SK-N-SH (cell line): ENCODE data around the gene ABHD16A. TPM values are rescaled to one million over a fixed set of nuclear protein-coding genes. Genes with fewer than 3 reads are reported as not detected.

Experiments used
- CTCF ChIA-PET: fragments of 300-600, 350-600 bp; formaldehyde crosslinking; extraction: SDS; loops from one replicate; lab custom pipeline; 2021; lab: Yijun Ruan, JAX
- POLR2A ChIA-PET: fragments of 350-600 bp; sonication (Branson Sonifier 250); formaldehyde crosslinking; extraction: SDS; loops from one replicate; lab custom pipeline; 2020; ENCODE audit warnings: antibody characterized with exemption, inconsistent platforms; lab: Yijun Ruan, JAX
- DNase-seq: peaks from one replicate; pipeline ENCODE4 v3.0.0; 2012
- H2AFZ ChIP-seq: fragments of 200-600 bp; sonication (generic); 2 replicates; pipeline ENCODE4 v1.8.1; 2016; ENCODE audit warnings: antibody characterized with exemption, mild to moderate bottlenecking, low read depth
- H3F3A ChIP-seq: fragments of 200-600 bp; sonication (generic); replicated peaks from 2 replicates; pipeline ENCODE3; 2016; ENCODE audit warnings: antibody characterized with exemption, mild to moderate bottlenecking; ENCODE audit not compliant: insufficient read depth
- H3K27ac ChIP-seq, 2 experiments: fragments of 200-500 bp in 1 of 2; fragments of 200-600 bp in 1 of 2; sonication (Bioruptor generic) in 1 of 2; sonication (generic), shearing (Covaris generic) in 1 of 2; 2 replicates each; pipeline versions ENCODE4 v1.5.1 to v1.6.1; 2014 to 2016; ENCODE audit warnings: low read depth in 2 of 2, inconsistent platforms in 1 of 2, low read length in 1 of 2, mild to moderate bottlenecking in 1 of 2, mixed read lengths in 1 of 2
- H3K27me3 ChIP-seq: fragments of 200-600 bp; sonication (generic), shearing (Covaris generic); 2 replicates; pipeline ENCODE4 v1.6.1; 2016; ENCODE audit warnings: mixed run types; ENCODE audit not compliant: insufficient read depth
- H3K36me3 ChIP-seq, 2 experiments: fragments of 200-500 bp in 1 of 2; fragments of 200-600 bp in 1 of 2; sonication (Bioruptor generic) in 1 of 2; sonication (generic) in 1 of 2; replicated peaks in 1 of 2; 2 replicates each; pipeline versions ENCODE3 to v1.5.1; 2014 to 2016; ENCODE audit warnings: low read length in 1 of 2, mild to moderate bottlenecking in 1 of 2; ENCODE audit not compliant: insufficient read depth in 2 of 2, control insufficient read depth in 1 of 2
- H3K4me1 ChIP-seq, 2 experiments: fragments of 200-500 bp in 1 of 2; fragments of 200-600 bp in 1 of 2; sonication (Bioruptor generic) in 1 of 2; sonication (generic), shearing (Covaris generic) in 1 of 2; 2 replicates each; pipeline versions ENCODE4 v1.5.1 to v1.6.1; 2014 to 2016; ENCODE audit warnings: low read depth in 1 of 2, low read length in 1 of 2, mixed run types in 1 of 2; ENCODE audit not compliant: insufficient read depth in 2 of 2, control insufficient read depth in 1 of 2
- H3K4me2 ChIP-seq: fragments of 200-600 bp; sonication (generic), shearing (Covaris generic); 2 replicates; pipeline ENCODE4 v1.6.1; 2017; ENCODE audit warnings: mixed run types
- H3K4me3 ChIP-seq, 2 experiments: fragments of 200-500 bp in 1 of 2; fragments of 200-600 bp in 1 of 2; sonication (Bioruptor generic) in 1 of 2; sonication (generic), shearing (Covaris generic) in 1 of 2; 2 replicates each; pipeline versions ENCODE4 v1.5.1 to v1.8.1; 2014 to 2016; ENCODE audit warnings: low read depth in 2 of 2, inconsistent platforms in 1 of 2, low read length in 1 of 2, mild to moderate bottlenecking in 1 of 2, mixed read lengths in 1 of 2, moderate library complexity in 1 of 2
- H3K79me2 ChIP-seq: fragments of 200-600 bp; sonication (generic); 2 replicates; pipeline ENCODE4 v1.8.1; 2017; ENCODE audit warnings: mild to moderate bottlenecking; ENCODE audit not compliant: insufficient read depth
- H3K9ac ChIP-seq: fragments of 200-600 bp; sonication (generic); 2 replicates; pipeline ENCODE4 v1.6.1; 2017; ENCODE audit warnings: mixed run types
- H3K9me2 ChIP-seq: fragments of 200-600 bp; sonication (generic); 2 replicates; pipeline ENCODE4 v1.6.1; 2017; ENCODE audit warnings: mixed run types
- H3K9me3 ChIP-seq: fragments of 200-600 bp; sonication (generic); 2 replicates; pipeline ENCODE4 v1.6.1; 2017; ENCODE audit warnings: mixed run types, mild to moderate bottlenecking, moderate library complexity
- H4K20me1 ChIP-seq: fragments of 200-600 bp; sonication (generic); 2 replicates; pipeline ENCODE4 v1.6.1; 2017; ENCODE audit warnings: mild to moderate bottlenecking, mixed run types; ENCODE audit not compliant: insufficient read depth
- CHD2 ChIP-seq: fragments of 150-350 bp; IDR thresholded peaks from 2 replicates; pipeline ENCODE4 v1.6.1; 2018; ENCODE audit warnings: low read length; ENCODE audit not compliant: partially characterized antibody
- ELF1 ChIP-seq: IDR thresholded peaks from 2 replicates; pipeline ENCODE4 v1.4.0; 2012
- EP300 ChIP-seq, 2 experiments: IDR thresholded peaks; 2 replicates each; pipeline versions ENCODE4 v1.4.0 to v1.6.1; 2012; ENCODE audit warnings: borderline replicate concordance in 1 of 2, low read depth in 1 of 2, low read length in 1 of 2
- IRF3 ChIP-seq: fragments of 150-350 bp; IDR thresholded peaks from 2 replicates; pipeline ENCODE4 v1.6.1; 2016; ENCODE audit warnings: mild to moderate bottlenecking, low read depth, low read length
- MXI1 ChIP-seq: IDR thresholded peaks from 2 replicates; pipeline ENCODE4 v1.6.1; 2012; ENCODE audit warnings: mild to moderate bottlenecking, low read depth, low read length, improper control_type of control experiment
- POLR2AphosphoS5 ChIP-seq: IDR thresholded peaks from 2 replicates; pipeline ENCODE4 v1.6.1; 2012; ENCODE audit warnings: low read depth, low read length
- REST ChIP-seq: IDR thresholded peaks from 2 replicates; pipeline ENCODE4 v1.6.1; 2012; ENCODE audit warnings: mild to moderate bottlenecking, low read depth, low read length, moderate library complexity
- RFX5 ChIP-seq: IDR thresholded peaks from 2 replicates; pipeline ENCODE4 v1.6.1; 2012; ENCODE audit warnings: mild to moderate bottlenecking, improper control_type of control experiment, low read length
- RXRA ChIP-seq: IDR thresholded peaks from 2 replicates; pipeline ENCODE4 v1.4.0; 2012; ENCODE audit warnings: low read depth, mild to moderate bottlenecking, borderline replicate concordance
- SIN3A ChIP-seq: IDR thresholded peaks from 2 replicates; pipeline ENCODE4 v1.6.1; 2012; ENCODE audit warnings: low read depth, mild to moderate bottlenecking, low read length, moderate library complexity, borderline replicate concordance
- SMC3 ChIP-seq: IDR thresholded peaks from 2 replicates; pipeline ENCODE4 v1.6.1; 2012; ENCODE audit warnings: low read depth, low read length, improper control_type of control experiment
- TAF1 ChIP-seq: IDR thresholded peaks from 2 replicates; pipeline ENCODE4 v1.6.1; 2012; ENCODE audit warnings: low read depth, mild to moderate bottlenecking, low read length, moderate library complexity, borderline replicate concordance
- WGBS: methylation state at CpG from one replicate; pipeline ENCODE4 v1.1.6; 2017; ENCODE audit warnings: low lambda C conversion rate; 5-methylcytosine and 5-hydroxymethylcytosine counted together
- polyA plus RNA-seq, 3 experiments: library from polyadenylated mRNA; depleted of rRNA; stranded (reverse); fragments of >200 nt; gene quantifications; 2 replicates each; pipeline ENCODE4 v1.2.3, GENCODE V29; 2012
- TF ChIP-seq, protein P1 (sequence below): fragments of 200-600 bp; sonication (generic); IDR thresholded peaks from 2 replicates; pipeline ENCODE4 v1.6.1; 2017; ENCODE audit warnings: antibody characterized with exemption, mild to moderate bottlenecking, moderate library complexity

ABHD16A gene
- polyA plus RNA-seq, 1 of the 3 experiments (the other 2 are of a cell fraction): 49.3 TPM

- H3K79me2 ChIP-seq: no peaks in the 10 kb centered on the region
- H3F3A ChIP-seq: peaks cover 3% of the 10 kb centered on the region
- no peaks in the 10 kb centered on the region for H4K20me1 ChIP-seq
- 73% methylated on average over 4 of the region's 4 CpGs for WGBS
- H3K4me3 ChIP-seq: no peak overlapping the region
- TF ChIP-seq TAF1 (no peak), EP300 (IDR thresholded peaks at IDR 0.05; ENCODE audit: borderline replicate concordance in 1 of 2, low read depth in 1 of 2, low read length in 1 of 2) (no peak), SIN3A (no peak), CHD2 (no peak), MXI1 (no peak), ELF1 (no peak), IRF3 (no peak), POLR2AphosphoS5 (no peak), REST (no peak), RXRA (no peak), SMC3 (no peak), RFX5 (no peak)
- TF ChIP-seq, protein P1, sequence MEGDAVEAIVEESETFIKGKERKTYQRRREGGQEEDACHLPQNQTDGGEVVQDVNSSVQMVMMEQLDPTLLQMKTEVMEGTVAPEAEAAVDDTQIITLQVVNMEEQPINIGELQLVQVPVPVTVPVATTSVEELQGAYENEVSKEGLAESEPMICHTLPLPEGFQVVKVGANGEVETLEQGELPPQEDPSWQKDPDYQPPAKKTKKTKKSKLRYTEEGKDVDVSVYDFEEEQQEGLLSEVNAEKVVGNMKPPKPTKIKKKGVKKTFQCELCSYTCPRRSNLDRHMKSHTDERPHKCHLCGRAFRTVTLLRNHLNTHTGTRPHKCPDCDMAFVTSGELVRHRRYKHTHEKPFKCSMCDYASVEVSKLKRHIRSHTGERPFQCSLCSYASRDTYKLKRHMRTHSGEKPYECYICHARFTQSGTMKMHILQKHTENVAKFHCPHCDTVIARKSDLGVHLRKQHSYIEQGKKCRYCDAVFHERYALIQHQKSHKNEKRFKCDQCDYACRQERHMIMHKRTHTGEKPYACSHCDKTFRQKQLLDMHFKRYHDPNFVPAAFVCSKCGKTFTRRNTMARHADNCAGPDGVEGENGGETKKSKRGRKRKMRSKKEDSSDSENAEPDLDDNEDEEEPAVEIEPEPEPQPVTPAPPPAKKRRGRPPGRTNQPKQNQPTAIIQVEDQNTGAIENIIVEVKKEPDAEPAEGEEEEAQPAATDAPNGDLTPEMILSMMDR: no peak
- H3K4me2 ChIP-seq: no peak overlapping the region
- no peaks in the 10 kb centered on the region for H3K4me1 ChIP-seq
- no peaks in the 10 kb centered on the region for H3K9me2 ChIP-seq
- CTCF ChIA-PET: interaction anchor here (1.1 to 1.5 kb wide), 3 partner anchors 15 to 77 kb away, joined by 3 to 4 read pairs (median 3); no protein-coding TSS in a partner anchor
- no peaks in the 10 kb centered on the region for H3K27me3 ChIP-seq
- no peak overlapping the region for H2AFZ ChIP-seq
- H3K27ac ChIP-seq: no peak overlapping the region
- no peak overlapping the region for H3K9ac ChIP-seq
- POLR2A ChIA-PET: no interaction called here
- no peaks in the 10 kb centered on the region for H3K36me3 ChIP-seq
- no peaks in the 10 kb centered on the region for H3K9me3 ChIP-seq
- DNase-seq: no peak
Observed at GRCh38 chr6:31713465-31713864, 10.3 kb upstream of the ABHD16A start.
